Activated naive CD4-positive, alpha-beta T cell treated with anti-CD3 and anti-CD28 coated beads, Interleukin-2, amount 10 ng/mL, durations not matched to agents 7 days and 5 days (primary cell): ENCODE measurements around the gene CCDC102A.
"Not testable (repeated sequence)": the region's sequence is repeated elsewhere in the genome, so short reads cannot be mapped to it uniquely, and the experiment has no call there.

Experiments used
- CTCF ChIA-PET: fragments of 350-600 bp; sonication (Branson Sonifier 250); formaldehyde crosslinking; loops from one replicate; lab custom pipeline; 2021; ENCODE audit warnings: antibody characterized with exemption; lab: Charles Lee
- DNase-seq: peaks from one replicate; pipeline ENCODE4 v3.0.0-alpha.2; 2020
- H3K27ac Mint-ChIP-seq: one replicate; pipeline ENCODE4 v1.8.0; 2021; ENCODE audit warnings: mild to moderate bottlenecking, moderate library complexity, mixed read lengths
- H3K27me3 Mint-ChIP-seq: one replicate; pipeline ENCODE4 v1.8.0; 2021; ENCODE audit warnings: mild to moderate bottlenecking, mixed read lengths
- H3K36me3 Mint-ChIP-seq: one replicate; pipeline ENCODE4 v1.8.0; 2021; ENCODE audit warnings: mixed read lengths
- H3K4me1 Mint-ChIP-seq: one replicate; pipeline ENCODE4 v1.8.0; 2021; ENCODE audit warnings: mixed read lengths
- H3K4me3 Mint-ChIP-seq: one replicate; pipeline ENCODE4 v1.8.0; 2021; ENCODE audit warnings: mild to moderate bottlenecking, moderate library complexity, mixed read lengths
- H3K9me3 Mint-ChIP-seq: one replicate; pipeline ENCODE4 v1.8.0; 2021; ENCODE audit warnings: mixed read lengths

Gene CCDC102A

GRCh38 chr16:57571098-57571497 lies 34.7 kb upstream of the CCDC102A start:
- no peak overlapping the region for H3K27ac Mint-ChIP-seq
- CTCF ChIA-PET, result no interaction called here
- no peaks in the 10 kb centered on the region for H3K27me3 Mint-ChIP-seq
- DNase-seq, result no peak
- H3K4me3 Mint-ChIP-seq, result no peak overlapping the region
- peaks cover 14% of the 10 kb centered on the region for H3K9me3 Mint-ChIP-seq
- peaks cover 6% of the 10 kb centered on the region for H3K4me1 Mint-ChIP-seq
- H3K36me3 Mint-ChIP-seq, result peaks cover 20% of the 10 kb centered on the region

GRCh38 chr16:57570301-57571070 lies 34.1 kb upstream of the CCDC102A start:
- Mint-ChIP-seq H3K9me3 (peaks cover 14% of the 10 kb centered on the region), H3K27ac (no peak overlapping the region), H3K36me3 (peaks cover 20% of the 10 kb centered on the region), H3K4me1 (peaks cover 5% of the 10 kb centered on the region), H3K27me3 (peaks cover 1% of the 10 kb centered on the region), H3K4me3 (no peak overlapping the region)
- DNase-seq, result no peak
- CTCF ChIA-PET, result no interaction called here

DNA sequence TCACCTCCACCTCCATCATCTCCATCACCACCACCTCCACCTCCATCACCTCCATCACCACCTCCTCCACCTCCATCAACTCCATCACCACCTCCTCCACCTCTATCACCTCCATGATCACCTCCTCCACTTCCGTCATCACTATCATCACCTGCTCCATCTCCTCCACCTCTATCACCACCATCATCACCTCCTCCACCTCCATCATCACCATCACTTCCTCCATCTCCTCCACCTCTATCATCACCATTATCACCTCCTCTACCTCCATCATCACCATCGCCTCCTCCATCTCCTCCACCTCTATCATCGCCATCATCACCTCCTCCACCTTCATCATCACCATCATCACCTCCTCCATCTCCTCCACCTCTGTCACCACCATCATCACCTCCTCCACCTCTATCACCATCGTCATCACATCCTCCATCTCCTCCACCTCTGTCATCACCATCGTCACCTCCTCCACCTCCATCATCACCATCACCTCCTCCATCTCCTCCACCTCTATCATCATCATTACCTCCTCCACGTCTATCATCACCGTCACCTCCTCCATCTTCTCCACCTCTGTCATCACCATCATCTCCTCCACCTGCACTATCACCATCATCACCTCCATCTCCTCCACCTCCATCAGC lies 33.1 kb upstream of the CCDC102A start:
- Mint-ChIP-seq H3K27ac (no peak overlapping the region), H3K27me3 (peaks cover 3% of the 10 kb centered on the region), H3K4me1 (peaks cover 5% of the 10 kb centered on the region), H3K4me3 (no peak overlapping the region), H3K36me3 (peaks cover 20% of the 10 kb centered on the region), H3K9me3 (peaks cover 14% of the 10 kb centered on the region)
- DNase-seq, result no peak
- CTCF ChIA-PET, result no interaction called here

DNA sequence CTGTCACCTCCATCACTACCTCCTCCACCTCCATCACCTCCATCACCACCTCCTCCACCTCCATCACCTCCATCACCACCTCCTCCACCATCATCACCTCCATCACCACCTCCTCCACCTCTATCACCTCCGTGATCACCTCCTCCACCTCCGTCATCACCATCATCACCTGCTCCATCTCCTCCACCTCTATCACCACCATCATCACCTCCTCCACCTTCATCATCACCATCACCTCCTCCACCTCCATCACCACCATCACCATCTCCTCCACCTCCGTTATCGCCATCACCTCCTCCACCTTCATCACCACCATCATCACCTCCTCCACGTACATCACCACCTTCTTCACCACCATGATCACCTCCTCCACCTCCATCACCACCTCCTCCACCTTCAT lies 32.4 kb upstream of the CCDC102A start:
- H3K4me3 Mint-ChIP-seq, CTCF ChIA-PET, H3K27me3 Mint-ChIP-seq, DNase-seq, H3K4me1 Mint-ChIP-seq, H3K27ac Mint-ChIP-seq: not testable (repeated sequence)
- Mint-ChIP-seq H3K9me3 (peaks cover 14% of the 10 kb centered on the region), H3K36me3 (peaks cover 20% of the 10 kb centered on the region)

DNA sequence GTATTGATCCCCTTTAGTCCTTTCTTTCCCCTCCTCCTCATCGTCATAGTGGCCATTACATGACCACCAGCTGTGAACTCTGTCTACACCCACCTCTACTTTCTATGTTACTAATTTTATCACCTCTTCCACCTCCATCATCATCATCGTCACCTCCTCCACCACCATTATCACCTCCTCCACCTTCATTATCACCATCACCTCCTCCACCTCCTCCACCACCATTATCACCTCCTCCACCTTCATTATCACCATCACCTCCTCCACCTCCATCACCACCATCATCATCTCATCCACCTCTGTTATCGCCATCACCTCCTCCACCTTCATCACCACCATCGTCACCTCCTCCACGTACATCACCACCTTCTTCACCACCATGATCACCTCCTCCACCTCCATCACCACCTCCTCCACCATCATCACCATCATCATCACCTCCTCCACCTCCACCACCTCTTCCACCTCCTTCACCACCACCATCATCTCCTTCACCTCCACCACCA lies 31.9 kb upstream of the CCDC102A start:
- no peak for DNase-seq
- Mint-ChIP-seq H3K36me3 (peaks cover 20% of the 10 kb centered on the region), H3K27me3 (peaks cover 3% of the 10 kb centered on the region), H3K27ac (no peak overlapping the region), H3K9me3 (peaks cover 14% of the 10 kb centered on the region), H3K4me1 (peaks cover 3% of the 10 kb centered on the region), H3K4me3 (no peak overlapping the region)
- CTCF ChIA-PET, result no interaction called here

DNA sequence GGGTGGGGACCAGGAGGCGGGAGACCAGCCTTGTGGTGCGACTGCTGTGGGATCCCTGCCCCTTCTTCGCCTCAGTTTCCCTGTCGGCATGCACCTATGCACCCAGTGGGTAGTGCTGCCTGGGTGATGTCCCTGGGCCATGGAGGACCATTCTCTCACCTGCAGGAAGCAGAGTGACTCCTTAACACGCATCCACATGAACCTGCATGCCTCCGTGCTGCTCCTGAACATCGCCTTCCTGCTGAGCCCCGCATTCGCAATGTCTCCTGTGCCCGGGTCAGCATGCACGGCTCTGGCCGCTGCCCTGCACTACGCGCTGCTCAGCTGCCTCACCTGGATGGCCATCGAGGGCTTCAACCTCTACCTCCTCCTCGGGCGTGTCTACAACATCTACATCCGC lies 31.3 kb upstream of the CCDC102A start:
- CTCF ChIA-PET, result no interaction called here
- Mint-ChIP-seq H3K36me3 (peaks cover 20% of the 10 kb centered on the region), H3K27me3 (peaks cover 3% of the 10 kb centered on the region), H3K4me1 (no peaks in the 10 kb centered on the region), H3K27ac (no peak overlapping the region), H3K9me3 (peaks cover 14% of the 10 kb centered on the region), H3K4me3 (no peak overlapping the region)
- DNase-seq, result no peak

DNA sequence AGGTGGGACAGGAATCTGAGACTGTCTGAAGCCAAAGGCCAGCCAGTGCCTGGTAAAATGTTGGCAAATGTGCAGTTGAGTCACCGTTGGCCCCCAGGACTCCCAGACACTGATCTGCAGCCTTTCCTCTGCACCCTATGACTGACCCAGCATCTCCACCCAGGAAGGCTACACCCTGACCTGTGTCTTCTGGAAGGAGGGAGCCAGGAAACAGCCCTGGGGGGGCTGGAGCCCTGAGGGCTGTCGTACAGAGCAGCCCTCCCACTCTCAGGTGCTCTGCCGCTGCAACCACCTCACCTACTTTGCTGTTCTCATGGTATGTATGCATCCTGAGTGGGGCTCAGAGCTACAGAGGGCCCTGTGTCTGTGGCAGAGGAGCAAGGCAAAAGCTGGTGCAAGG lies 30.1 kb upstream of the CCDC102A start:
- CTCF ChIA-PET, result no interaction called here
- H3K36me3 Mint-ChIP-seq, result peaks cover 20% of the 10 kb centered on the region
- H3K27ac Mint-ChIP-seq, result no peak overlapping the region
- peaks cover 8% of the 10 kb centered on the region for H3K27me3 Mint-ChIP-seq
- H3K9me3 Mint-ChIP-seq, result peaks cover 14% of the 10 kb centered on the region
- no peaks in the 10 kb centered on the region for H3K4me1 Mint-ChIP-seq
- H3K4me3 Mint-ChIP-seq, result no peak overlapping the region
- DNase-seq, result no peak

GRCh38 chr16:57565461-57565860 lies 29.1 kb upstream of the CCDC102A start:
- Mint-ChIP-seq H3K27ac (no peak overlapping the region), H3K36me3 (peaks cover 23% of the 10 kb centered on the region), H3K4me3 (no peak overlapping the region), H3K4me1 (no peaks in the 10 kb centered on the region), H3K27me3 (peaks cover 14% of the 10 kb centered on the region), H3K9me3 (peaks cover 20% of the 10 kb centered on the region)
- DNase-seq, result no peak
- CTCF ChIA-PET, result interaction anchor here (1.0 kb wide), 1 partner anchor 11 kb away, joined by 6 read pairs; no protein-coding TSS in a partner anchor

GRCh38 chr16:57564571-57565270 lies 28.4 kb upstream of the CCDC102A start:
- Mint-ChIP-seq H3K27ac (no peak overlapping the region), H3K27me3 (peaks cover 20% of the 10 kb centered on the region), H3K9me3 (peaks cover 21% of the 10 kb centered on the region), H3K4me1 (no peaks in the 10 kb centered on the region), H3K36me3 (peaks cover 18% of the 10 kb centered on the region), H3K4me3 (no peak overlapping the region)
- no peak for DNase-seq
- CTCF ChIA-PET, result no interaction called here

- no peak for DNase-seq
- CTCF ChIA-PET, result no interaction called here
- peaks cover 20% of the 10 kb centered on the region for H3K27me3 Mint-ChIP-seq
- no peaks in the 10 kb centered on the region for H3K4me1 Mint-ChIP-seq
- H3K27ac Mint-ChIP-seq, result no peak overlapping the region
- no peak overlapping the region for H3K4me3 Mint-ChIP-seq
- H3K36me3 Mint-ChIP-seq, result peaks cover 10% of the 10 kb centered on the region
- peaks cover 14% of the 10 kb centered on the region for H3K9me3 Mint-ChIP-seq
These were observed 27.4 kb upstream of the CCDC102A start for GRCh38 chr16:57563761-57564160.

- Mint-ChIP-seq H3K27ac (no peak overlapping the region), H3K9me3 (peaks cover 14% of the 10 kb centered on the region), H3K4me1 (no peaks in the 10 kb centered on the region), H3K4me3 (no peak overlapping the region), H3K36me3 (peaks cover 9% of the 10 kb centered on the region), H3K27me3 (peaks cover 23% of the 10 kb centered on the region)
- no peak for DNase-seq
- CTCF ChIA-PET, result interaction anchor here (1.9 kb wide), 1 partner anchor 12 kb away, joined by 5 read pairs; no protein-coding TSS in a partner anchor
These were observed 27.0 kb upstream of the CCDC102A start for GRCh38 chr16:57563487-57563750.

- CTCF ChIA-PET, result interaction anchor here (1.9 kb wide), 1 partner anchor 13 kb away, joined by 5 read pairs; no protein-coding TSS in a partner anchor
- H3K27me3 Mint-ChIP-seq, result peaks cover 27% of the 10 kb centered on the region
- H3K4me1 Mint-ChIP-seq, result no peaks in the 10 kb centered on the region
- peaks cover 5% of the 10 kb centered on the region for H3K36me3 Mint-ChIP-seq
- H3K27ac Mint-ChIP-seq, result no peak overlapping the region
- peaks cover 12% of the 10 kb centered on the region for H3K9me3 Mint-ChIP-seq
- DNase-seq, result no peak
- no peak overlapping the region for H3K4me3 Mint-ChIP-seq
These were observed 26.5 kb upstream of the CCDC102A start for GRCh38 chr16:57562669-57563486.

- H3K36me3 Mint-ChIP-seq, result peaks cover 5% of the 10 kb centered on the region
- CTCF ChIA-PET, result interaction anchor here (1.9 kb wide), 1 partner anchor 14 kb away, joined by 5 read pairs; no protein-coding TSS in a partner anchor
- no peak for DNase-seq
- H3K4me3 Mint-ChIP-seq, result no peak overlapping the region
- peaks cover 29% of the 10 kb centered on the region for H3K27me3 Mint-ChIP-seq
- peaks cover 2% of the 10 kb centered on the region for H3K4me1 Mint-ChIP-seq
- peaks cover 12% of the 10 kb centered on the region for H3K9me3 Mint-ChIP-seq
- H3K27ac Mint-ChIP-seq, result no peak overlapping the region
These were observed 25.7 kb upstream of the CCDC102A start for GRCh38 chr16:57562066-57562465.
